Chondrocyte (in vitro differentiated cells): ENCODE measurements around the gene ACOT4. TPM values are rescaled to one million over a fixed set of nuclear protein-coding genes. Genes with fewer than 3 reads are reported as not detected.

Experiments used
- DNase-seq: peaks from one replicate; pipeline ENCODE4 v3.0.0; 2021; ENCODE audit warnings: mixed read lengths, low spot score
- H3K27ac Mint-ChIP-seq: one replicate; pipeline ENCODE4 v1.8.0; 2021; ENCODE audit warnings: mild to moderate bottlenecking, moderate library complexity, mixed read lengths; ENCODE audit not compliant: unreplicated experiment
- H3K27me3 Mint-ChIP-seq: 2 replicates; pipeline ENCODE4 v1.8.0; 2021; ENCODE audit warnings: low read depth, mixed read lengths
- H3K36me3 Mint-ChIP-seq: 2 replicates; pipeline ENCODE4 v1.8.0; 2021; ENCODE audit warnings: low read depth, mixed read lengths
- H3K4me1 Mint-ChIP-seq: 2 replicates; pipeline ENCODE4 v1.8.0; 2021; ENCODE audit warnings: low read depth, mild to moderate bottlenecking, mixed read lengths
- H3K4me3 Mint-ChIP-seq: one replicate; pipeline ENCODE4 v1.8.0; 2021; ENCODE audit warnings: mild to moderate bottlenecking, moderate library complexity, mixed read lengths; ENCODE audit not compliant: unreplicated experiment
- H3K9me3 Mint-ChIP-seq: 2 replicates; pipeline ENCODE4 v1.8.0; 2021; ENCODE audit warnings: low read depth, mixed read lengths
- CTCF ChIP-seq: fragments of 200-600 bp; sonication (generic); IDR thresholded peaks from 2 replicates; pipeline ENCODE4 v1.5.0; 2021; ENCODE audit warnings: antibody characterized with exemption, mild to moderate bottlenecking, moderate library complexity
- total RNA-seq: library from RNA; stranded (reverse); gene quantifications from 3 replicates; pipeline ENCODE4 v1.2.1, GENCODE V29; 2021

The ACOT4 gene
- total RNA-seq, 1 donor from 2014 or later: 4.0 TPM

GRCh38 chr14:73620268-73620667 is 28.6 kb downstream of the ACOT4 start:
- no peaks in the 10 kb centered on the region for H3K27me3 Mint-ChIP-seq
- no peaks in the 10 kb centered on the region for H3K4me1 Mint-ChIP-seq
- TF ChIP-seq CTCF: no peak
- H3K36me3 Mint-ChIP-seq: no peaks in the 10 kb centered on the region
- H3K9me3 Mint-ChIP-seq: no peaks in the 10 kb centered on the region
- H3K4me3 Mint-ChIP-seq: no peak overlapping the region
- DNase-seq: no peak
- no peak overlapping the region for H3K27ac Mint-ChIP-seq

GRCh38 chr14:73623504-73624054 is 31.9 kb downstream of the ACOT4 start:
- H3K27me3 Mint-ChIP-seq: no peaks in the 10 kb centered on the region
- no peaks in the 10 kb centered on the region for H3K36me3 Mint-ChIP-seq
- H3K9me3 Mint-ChIP-seq: no peaks in the 10 kb centered on the region
- no peak overlapping the region for H3K27ac Mint-ChIP-seq
- TF ChIP-seq CTCF: no peak
- H3K4me3 Mint-ChIP-seq: no peak overlapping the region
- no peaks in the 10 kb centered on the region for H3K4me1 Mint-ChIP-seq
- no peak for DNase-seq

- no peak overlapping the region for H3K27ac Mint-ChIP-seq
- TF ChIP-seq CTCF: no peak
- H3K36me3 Mint-ChIP-seq: no peaks in the 10 kb centered on the region
- H3K4me3 Mint-ChIP-seq: no peak overlapping the region
- no peaks in the 10 kb centered on the region for H3K27me3 Mint-ChIP-seq
- H3K9me3 Mint-ChIP-seq: no peaks in the 10 kb centered on the region
- DNase-seq: no peak
- no peaks in the 10 kb centered on the region for H3K4me1 Mint-ChIP-seq
Observed at GRCh38 chr14:73625706-73626105, 34.0 kb downstream of the ACOT4 start.

GRCh38 chr14:73627151-73627558 is 35.5 kb downstream of the ACOT4 start:
- H3K36me3 Mint-ChIP-seq: no peaks in the 10 kb centered on the region
- TF ChIP-seq CTCF: no peak
- no peak overlapping the region for H3K27ac Mint-ChIP-seq
- H3K4me1 Mint-ChIP-seq: no peaks in the 10 kb centered on the region
- H3K4me3 Mint-ChIP-seq: no peak overlapping the region
- no peak for DNase-seq
- no peaks in the 10 kb centered on the region for H3K9me3 Mint-ChIP-seq
- H3K27me3 Mint-ChIP-seq: no peaks in the 10 kb centered on the region

- H3K9me3 Mint-ChIP-seq: no peaks in the 10 kb centered on the region
- H3K4me3 Mint-ChIP-seq: no peak overlapping the region
- no peak for TF ChIP-seq CTCF
- no peaks in the 10 kb centered on the region for H3K36me3 Mint-ChIP-seq
- peaks cover 6% of the 10 kb centered on the region for H3K4me1 Mint-ChIP-seq
- no peak overlapping the region for H3K27ac Mint-ChIP-seq
- no peak for DNase-seq
- H3K27me3 Mint-ChIP-seq: no peaks in the 10 kb centered on the region
Observed at GRCh38 chr14:73630009-73630780, 38.5 kb downstream of the ACOT4 start.
